ENCODE measurements around the gene ARID2.

GRCh38 chr12:45685680-45686079, 43.8 kb upstream of the ARID2 start:
- TF ChIP-seq, protein P1, sequence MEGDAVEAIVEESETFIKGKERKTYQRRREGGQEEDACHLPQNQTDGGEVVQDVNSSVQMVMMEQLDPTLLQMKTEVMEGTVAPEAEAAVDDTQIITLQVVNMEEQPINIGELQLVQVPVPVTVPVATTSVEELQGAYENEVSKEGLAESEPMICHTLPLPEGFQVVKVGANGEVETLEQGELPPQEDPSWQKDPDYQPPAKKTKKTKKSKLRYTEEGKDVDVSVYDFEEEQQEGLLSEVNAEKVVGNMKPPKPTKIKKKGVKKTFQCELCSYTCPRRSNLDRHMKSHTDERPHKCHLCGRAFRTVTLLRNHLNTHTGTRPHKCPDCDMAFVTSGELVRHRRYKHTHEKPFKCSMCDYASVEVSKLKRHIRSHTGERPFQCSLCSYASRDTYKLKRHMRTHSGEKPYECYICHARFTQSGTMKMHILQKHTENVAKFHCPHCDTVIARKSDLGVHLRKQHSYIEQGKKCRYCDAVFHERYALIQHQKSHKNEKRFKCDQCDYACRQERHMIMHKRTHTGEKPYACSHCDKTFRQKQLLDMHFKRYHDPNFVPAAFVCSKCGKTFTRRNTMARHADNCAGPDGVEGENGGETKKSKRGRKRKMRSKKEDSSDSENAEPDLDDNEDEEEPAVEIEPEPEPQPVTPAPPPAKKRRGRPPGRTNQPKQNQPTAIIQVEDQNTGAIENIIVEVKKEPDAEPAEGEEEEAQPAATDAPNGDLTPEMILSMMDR (IDR thresholded peaks at IDR 0.05; ENCODE audit: low read depth, low read length, poor library complexity, severe bottlenecking): no peak
- no peak for TF ChIP-seq EZH2phosphoT487 (IDR thresholded peaks at IDR 0.05; ENCODE audit: borderline replicate concordance, low read length)

Measured in DOHH2 (cell line).